ENCODE results near the gene ALOX5. TPM values are rescaled to one million over a fixed set of nuclear protein-coding genes. Genes with fewer than 3 reads are reported as not detected.
A peak's percentile ranks its signal among the peaks of the same experiment; 100 is the strongest.

Gene ALOX5
- total RNA-seq, 2 donors from 2014 or later = 6.2 to 6.4 TPM

- Histone ChIP-seq H3K9ac (ENCODE audit: low read depth in 2 of 2, low read length in 2 of 2) (peak overlapping the region; percentile 3 to 17), H3K4me3 (no peak overlapping the region), H3K9me3 (no peaks in the 10 kb centered on the region), H3K36me3 (no peaks in the 10 kb centered on the region), H3K4me1 (peaks cover 6% of the 10 kb centered on the region), H3K27me3 (no peaks in the 10 kb centered on the region), H3K27ac (peak overlapping the region; percentile 80)
- DNase-seq = peak; percentile 80
- TF ChIP-seq, protein P1, sequence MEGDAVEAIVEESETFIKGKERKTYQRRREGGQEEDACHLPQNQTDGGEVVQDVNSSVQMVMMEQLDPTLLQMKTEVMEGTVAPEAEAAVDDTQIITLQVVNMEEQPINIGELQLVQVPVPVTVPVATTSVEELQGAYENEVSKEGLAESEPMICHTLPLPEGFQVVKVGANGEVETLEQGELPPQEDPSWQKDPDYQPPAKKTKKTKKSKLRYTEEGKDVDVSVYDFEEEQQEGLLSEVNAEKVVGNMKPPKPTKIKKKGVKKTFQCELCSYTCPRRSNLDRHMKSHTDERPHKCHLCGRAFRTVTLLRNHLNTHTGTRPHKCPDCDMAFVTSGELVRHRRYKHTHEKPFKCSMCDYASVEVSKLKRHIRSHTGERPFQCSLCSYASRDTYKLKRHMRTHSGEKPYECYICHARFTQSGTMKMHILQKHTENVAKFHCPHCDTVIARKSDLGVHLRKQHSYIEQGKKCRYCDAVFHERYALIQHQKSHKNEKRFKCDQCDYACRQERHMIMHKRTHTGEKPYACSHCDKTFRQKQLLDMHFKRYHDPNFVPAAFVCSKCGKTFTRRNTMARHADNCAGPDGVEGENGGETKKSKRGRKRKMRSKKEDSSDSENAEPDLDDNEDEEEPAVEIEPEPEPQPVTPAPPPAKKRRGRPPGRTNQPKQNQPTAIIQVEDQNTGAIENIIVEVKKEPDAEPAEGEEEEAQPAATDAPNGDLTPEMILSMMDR (IDR thresholded peaks at IDR 0.05) = no peak
- intact Hi-C loops (cut with DNase I) = no loop called here
Measured at GRCh38 chr10:45420453-45421192, 46.6 kb downstream of the ALOX5 start.

DNA sequence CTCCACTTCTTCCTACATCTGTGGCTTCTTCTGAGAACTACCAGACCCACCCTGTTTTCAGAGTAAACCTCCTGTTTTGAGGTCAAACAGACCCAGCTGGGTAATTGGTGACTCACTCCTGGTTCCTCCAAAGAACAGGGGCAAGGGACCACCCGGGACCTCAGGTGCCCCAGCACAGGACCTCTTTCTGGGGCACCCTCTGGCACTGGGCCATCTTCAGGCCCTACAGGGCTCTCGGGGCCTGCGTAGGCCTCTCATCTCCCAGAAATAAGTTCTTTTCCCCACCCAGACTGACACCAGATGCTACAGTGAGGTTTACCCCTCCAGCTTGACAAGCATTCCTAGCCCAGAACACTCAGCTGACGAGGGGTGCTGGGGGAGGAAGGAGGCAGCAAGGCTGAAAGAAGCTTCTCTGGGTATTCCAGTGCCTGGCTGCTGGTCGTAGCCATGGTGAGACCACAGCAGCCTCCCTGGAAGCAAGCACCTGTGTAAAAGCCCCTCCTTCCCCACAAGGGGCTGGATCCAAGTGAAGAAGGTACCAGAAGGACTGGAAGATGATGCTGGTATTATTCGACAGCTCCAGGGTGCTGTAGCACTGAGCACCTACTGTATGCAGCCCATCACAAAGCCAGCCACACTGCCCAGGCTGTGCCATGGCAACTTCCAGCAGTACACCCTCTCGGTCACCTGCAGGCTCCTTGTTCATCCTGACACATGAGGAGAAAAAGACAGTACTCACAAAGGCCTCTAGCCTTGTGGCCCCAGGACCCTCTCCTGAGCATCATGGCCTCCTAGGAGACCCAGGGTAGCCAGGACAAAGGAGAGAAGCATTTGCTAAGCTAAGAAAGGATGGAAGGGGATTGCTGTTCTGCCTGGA is 47.4 kb downstream of the ALOX5 start:
- H3K27ac ChIP-seq = peak overlapping the region; percentile 80
- peaks cover 6% of the 10 kb centered on the region for H3K4me1 ChIP-seq
- no peak overlapping the region for H3K4me3 ChIP-seq
- peak overlapping the region; percentile 15 to 19 for H3K9ac ChIP-seq (ENCODE audit: low read depth in 2 of 2, low read length in 2 of 2)
- intact Hi-C loops (cut with DNase I) = no loop called here
- H3K36me3 ChIP-seq = no peaks in the 10 kb centered on the region
- H3K9me3 ChIP-seq = no peaks in the 10 kb centered on the region
- no peak for DNase-seq
- no peaks in the 10 kb centered on the region for H3K27me3 ChIP-seq
- TF ChIP-seq, protein P1 (IDR thresholded peaks at IDR 0.05) = no peak

- no peak for DNase-seq
- no peaks in the 10 kb centered on the region for H3K9me3 ChIP-seq
- H3K36me3 ChIP-seq = no peaks in the 10 kb centered on the region
Measured at GRCh38 chr10:45422207-45422865, 48.3 kb downstream of the ALOX5 start.

GRCh38 chr10:45422866-45423659 is 49.0 kb downstream of the ALOX5 start:
- H3K27me3 ChIP-seq = no peaks in the 10 kb centered on the region
- intact Hi-C loops (cut with DNase I) = no loop called here
- H3K4me1 ChIP-seq = peaks cover 6% of the 10 kb centered on the region
- no peak overlapping the region for H3K9ac ChIP-seq (ENCODE audit: low read depth in 2 of 2, low read length in 2 of 2)
- H3K9me3 ChIP-seq = no peaks in the 10 kb centered on the region
- no peak overlapping the region for H3K27ac ChIP-seq
- no peaks in the 10 kb centered on the region for H3K36me3 ChIP-seq
- TF ChIP-seq, protein P1 (IDR thresholded peaks at IDR 0.05) = no peak
- DNase-seq = no peak
- no peak overlapping the region for H3K4me3 ChIP-seq

More at GRCh38 chr10:45422207-45422865, 48.3 kb downstream of the ALOX5 start:
- TF ChIP-seq, protein P1 (IDR thresholded peaks at IDR 0.05) = no peak
- no peak overlapping the region for H3K4me3 ChIP-seq
- no peaks in the 10 kb centered on the region for H3K27me3 ChIP-seq
- intact Hi-C loops (cut with DNase I) = no loop called here
- H3K9ac ChIP-seq (ENCODE audit: low read depth in 2 of 2, low read length in 2 of 2) = no peak overlapping the region
- peaks cover 6% of the 10 kb centered on the region for H3K4me1 ChIP-seq
- no peak overlapping the region for H3K27ac ChIP-seq
